Calu3 (cell line): ENCODE data around the gene GAREM1. TPM values are rescaled to one million over a fixed set of nuclear protein-coding genes. Genes with fewer than 3 reads are reported as not detected.

Source experiments
- BruUV-seq: library from RNA; stranded (reverse); fragments of 400-500 nt; replicated peaks from 2 replicates; lab custom pipeline; 2021; lab: Mats Ljungman, UMichigan
- CTCF ChIA-PET: fragments of 300-600 bp; sonication (Branson Sonifier 250); formaldehyde crosslinking; loops from one replicate; lab custom pipeline; 2022; ENCODE audit warnings: antibody characterized with exemption; lab: Charles Lee
- DNase-seq: peaks from one replicate; pipeline ENCODE4 v3.0.0; 2022
- H3K27ac Mint-ChIP-seq: one replicate; pipeline ENCODE4 v1.8.0; 2022; ENCODE audit warnings: mixed read lengths; ENCODE audit not compliant: unreplicated experiment
- H3K27me3 Mint-ChIP-seq: one replicate; pipeline ENCODE4 v1.8.0; 2022; ENCODE audit warnings: mixed read lengths; ENCODE audit not compliant: unreplicated experiment
- H3K36me3 Mint-ChIP-seq: one replicate; pipeline ENCODE4 v1.8.0; 2022; ENCODE audit warnings: mild to moderate bottlenecking, moderate library complexity, mixed read lengths; ENCODE audit not compliant: insufficient read depth, unreplicated experiment
- H3K4me1 Mint-ChIP-seq: one replicate; pipeline ENCODE4 v1.8.0; 2022; ENCODE audit warnings: mild to moderate bottlenecking, low read depth, mixed read lengths; ENCODE audit not compliant: unreplicated experiment
- H3K4me3 Mint-ChIP-seq: one replicate; pipeline ENCODE4 v1.8.0; 2022; ENCODE audit warnings: mild to moderate bottlenecking, low read depth, moderate library complexity, mixed read lengths; ENCODE audit not compliant: unreplicated experiment
- H3K9me3 Mint-ChIP-seq: one replicate; pipeline ENCODE4 v1.8.0; 2022; ENCODE audit warnings: low read depth, mixed read lengths; ENCODE audit not compliant: unreplicated experiment
- intact Hi-C: fragments of 100-400 bp; cut with micrococcal nuclease; formaldehyde crosslinking; loops from one replicate; pipeline ENCODE4 v1.10.0; 2022; ENCODE audit not compliant: unreplicated experiment
- total RNA-seq: library from RNA; stranded (reverse); gene quantifications from 2 replicates; pipeline ENCODE4 v1.2.3, GENCODE V29; 2022
- TF ChIP-seq, protein P1 (sequence below): fragments of 200-600 bp; IDR thresholded peaks from one replicate; pipeline ENCODE4 v1.8.0; 2022; ENCODE audit warnings: antibody characterized with exemption; ENCODE audit not compliant: unreplicated experiment

GAREM1 gene
- total RNA-seq, 1 experiment from 2014 or later: 19.3 TPM

DNA sequence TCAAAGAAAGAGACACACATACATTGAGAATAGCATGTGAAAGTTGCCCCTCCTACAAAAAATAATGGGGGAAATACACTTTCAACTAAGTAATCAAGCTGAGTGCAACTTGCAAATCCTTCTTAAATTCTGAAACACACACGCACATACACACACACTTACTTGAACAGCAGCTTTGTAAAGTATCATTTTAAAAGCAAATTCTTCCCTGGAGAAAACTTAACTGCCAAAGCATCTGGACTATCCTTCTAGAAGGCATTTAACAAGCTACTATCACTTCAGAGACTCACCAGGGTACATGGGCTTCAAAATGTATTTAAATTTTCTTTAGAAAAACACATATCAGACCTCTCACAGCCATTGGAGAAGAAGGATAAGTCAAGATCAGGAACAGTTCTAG lies 15.3 kb downstream of the GAREM1 start:
- DNase-seq: no peak
- Mint-ChIP-seq H3K4me3 (no peak overlapping the region), H3K9me3 (no peaks in the 10 kb centered on the region), H3K36me3 (peaks cover 6% of the 10 kb centered on the region), H3K27ac (peak overlapping the region; percentile 18), H3K27me3 (no peaks in the 10 kb centered on the region), H3K4me1 (peaks cover 76% of the 10 kb centered on the region)
- CTCF ChIA-PET: no interaction called here
- BruUV-seq: no TSS peak
- intact Hi-C loops: no loop called here
- TF ChIP-seq, protein P1, sequence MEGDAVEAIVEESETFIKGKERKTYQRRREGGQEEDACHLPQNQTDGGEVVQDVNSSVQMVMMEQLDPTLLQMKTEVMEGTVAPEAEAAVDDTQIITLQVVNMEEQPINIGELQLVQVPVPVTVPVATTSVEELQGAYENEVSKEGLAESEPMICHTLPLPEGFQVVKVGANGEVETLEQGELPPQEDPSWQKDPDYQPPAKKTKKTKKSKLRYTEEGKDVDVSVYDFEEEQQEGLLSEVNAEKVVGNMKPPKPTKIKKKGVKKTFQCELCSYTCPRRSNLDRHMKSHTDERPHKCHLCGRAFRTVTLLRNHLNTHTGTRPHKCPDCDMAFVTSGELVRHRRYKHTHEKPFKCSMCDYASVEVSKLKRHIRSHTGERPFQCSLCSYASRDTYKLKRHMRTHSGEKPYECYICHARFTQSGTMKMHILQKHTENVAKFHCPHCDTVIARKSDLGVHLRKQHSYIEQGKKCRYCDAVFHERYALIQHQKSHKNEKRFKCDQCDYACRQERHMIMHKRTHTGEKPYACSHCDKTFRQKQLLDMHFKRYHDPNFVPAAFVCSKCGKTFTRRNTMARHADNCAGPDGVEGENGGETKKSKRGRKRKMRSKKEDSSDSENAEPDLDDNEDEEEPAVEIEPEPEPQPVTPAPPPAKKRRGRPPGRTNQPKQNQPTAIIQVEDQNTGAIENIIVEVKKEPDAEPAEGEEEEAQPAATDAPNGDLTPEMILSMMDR: no peak

DNA sequence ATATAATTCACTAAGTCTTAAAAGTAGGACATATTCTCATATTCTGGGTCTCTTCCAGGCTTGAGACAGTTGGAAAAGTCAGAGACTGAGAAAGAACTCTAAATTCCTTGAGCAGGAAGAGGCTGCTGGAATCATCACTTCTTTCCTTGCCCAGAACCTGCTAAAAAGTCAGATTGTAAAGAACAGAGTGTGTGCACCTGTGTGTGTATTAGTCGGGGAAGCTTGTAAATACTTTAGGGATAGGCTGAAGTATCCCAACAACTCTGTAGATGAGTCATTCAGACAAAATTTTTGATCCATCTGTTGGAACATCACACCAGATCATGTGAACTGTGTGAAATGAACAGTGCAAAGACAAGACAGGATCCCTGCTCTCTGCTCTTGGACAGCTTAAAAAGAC lies 16.1 kb downstream of the GAREM1 start:
- Mint-ChIP-seq H3K4me3 (no peak overlapping the region), H3K27me3 (no peaks in the 10 kb centered on the region), H3K9me3 (no peaks in the 10 kb centered on the region), H3K36me3 (peaks cover 6% of the 10 kb centered on the region), H3K27ac (no peak overlapping the region), H3K4me1 (peaks cover 74% of the 10 kb centered on the region)
- no peak for DNase-seq
- CTCF ChIA-PET: no interaction called here
- TF ChIP-seq, protein P1: no peak
- no TSS peak for BruUV-seq
- intact Hi-C loops: no loop called here

DNA sequence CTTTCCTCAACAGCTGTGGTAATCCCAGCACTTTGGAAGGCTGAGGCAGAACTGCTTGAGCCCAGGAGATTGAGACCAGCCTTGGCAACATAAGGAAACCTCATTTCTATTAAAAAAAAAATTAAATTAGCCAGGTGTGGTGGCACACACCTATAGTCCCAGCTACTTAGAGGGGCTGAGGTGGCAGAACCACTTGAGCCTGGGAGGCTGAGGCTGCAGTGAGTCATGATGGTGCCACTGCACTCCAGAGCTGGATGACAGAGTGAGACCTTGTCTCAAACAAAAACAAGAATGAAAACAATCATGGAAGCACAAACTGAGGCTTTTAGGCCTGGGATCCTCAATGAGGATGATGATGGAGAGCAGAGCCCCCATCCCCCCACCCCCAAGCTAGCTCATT lies 19.8 kb downstream of the GAREM1 start:
- Mint-ChIP-seq H3K27ac (no peak overlapping the region), H3K4me1 (peaks cover 46% of the 10 kb centered on the region), H3K9me3 (no peaks in the 10 kb centered on the region), H3K27me3 (no peaks in the 10 kb centered on the region), H3K36me3 (no peaks in the 10 kb centered on the region), H3K4me3 (no peak overlapping the region)
- BruUV-seq: no TSS peak
- CTCF ChIA-PET: interaction anchor here (0.7 kb wide), 1 partner anchor 212 kb away, joined by 3 read pairs; no protein-coding TSS in a partner anchor
- TF ChIP-seq, protein P1: no peak
- intact Hi-C loops: no loop called here
- no peak for DNase-seq

DNA sequence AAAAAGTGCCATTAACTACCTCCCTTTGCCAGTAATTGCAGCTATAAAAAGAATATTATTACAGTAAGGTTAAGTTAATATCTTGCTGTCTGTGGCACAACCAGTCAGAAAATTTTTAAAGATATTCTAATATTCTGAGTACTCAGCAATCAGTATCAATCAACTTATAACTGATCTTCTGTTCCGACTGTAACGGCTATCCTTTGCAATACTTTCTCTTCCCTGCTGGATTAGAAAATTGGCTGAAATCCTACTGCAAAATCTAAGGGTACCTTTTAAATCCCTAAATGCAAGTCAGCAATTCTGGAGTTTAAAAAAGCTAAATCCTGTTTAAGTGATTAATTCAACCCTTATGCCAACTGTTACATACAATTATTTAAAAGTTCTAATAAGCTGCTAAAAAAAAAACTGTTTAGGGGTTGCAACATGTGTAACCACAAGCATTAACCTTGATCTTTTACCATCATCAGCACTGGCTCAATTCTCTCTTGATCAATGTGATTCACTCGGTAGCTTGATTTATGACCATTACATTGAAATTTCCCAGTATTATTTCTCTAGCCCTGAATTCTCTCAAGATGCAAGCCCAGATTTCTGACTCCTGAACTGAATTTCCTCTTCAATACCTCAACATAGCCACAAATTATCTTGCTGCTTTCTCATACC lies 20.5 kb downstream of the GAREM1 start:
- no peaks in the 10 kb centered on the region for H3K36me3 Mint-ChIP-seq
- H3K9me3 Mint-ChIP-seq: no peaks in the 10 kb centered on the region
- DNase-seq: no peak
- H3K27me3 Mint-ChIP-seq: no peaks in the 10 kb centered on the region
- no TSS peak for BruUV-seq
- H3K4me3 Mint-ChIP-seq: no peak overlapping the region
- intact Hi-C loops: no loop called here
- H3K4me1 Mint-ChIP-seq: peaks cover 40% of the 10 kb centered on the region
- TF ChIP-seq, protein P1: no peak
- H3K27ac Mint-ChIP-seq: no peak overlapping the region
- CTCF ChIA-PET: no interaction called here
